Measurements from ENCODE around the gene ANKLE1. TPM values are rescaled to one million over a fixed set of nuclear protein-coding genes. Genes with fewer than 3 reads are reported as not detected.
"Not testable (repeated sequence)": the region's sequence is repeated elsewhere in the genome, so short reads cannot be mapped to it uniquely, and the experiment has no call there.

ANKLE1 gene
- total RNA-seq, 1 donor from 2014 or later, result not detected

GRCh38 chr19:17246681-17247425 is 34.8 kb upstream of the ANKLE1 start:
- DNase-seq (ENCODE audit: low spot score), result peak; percentile 78

DNA sequence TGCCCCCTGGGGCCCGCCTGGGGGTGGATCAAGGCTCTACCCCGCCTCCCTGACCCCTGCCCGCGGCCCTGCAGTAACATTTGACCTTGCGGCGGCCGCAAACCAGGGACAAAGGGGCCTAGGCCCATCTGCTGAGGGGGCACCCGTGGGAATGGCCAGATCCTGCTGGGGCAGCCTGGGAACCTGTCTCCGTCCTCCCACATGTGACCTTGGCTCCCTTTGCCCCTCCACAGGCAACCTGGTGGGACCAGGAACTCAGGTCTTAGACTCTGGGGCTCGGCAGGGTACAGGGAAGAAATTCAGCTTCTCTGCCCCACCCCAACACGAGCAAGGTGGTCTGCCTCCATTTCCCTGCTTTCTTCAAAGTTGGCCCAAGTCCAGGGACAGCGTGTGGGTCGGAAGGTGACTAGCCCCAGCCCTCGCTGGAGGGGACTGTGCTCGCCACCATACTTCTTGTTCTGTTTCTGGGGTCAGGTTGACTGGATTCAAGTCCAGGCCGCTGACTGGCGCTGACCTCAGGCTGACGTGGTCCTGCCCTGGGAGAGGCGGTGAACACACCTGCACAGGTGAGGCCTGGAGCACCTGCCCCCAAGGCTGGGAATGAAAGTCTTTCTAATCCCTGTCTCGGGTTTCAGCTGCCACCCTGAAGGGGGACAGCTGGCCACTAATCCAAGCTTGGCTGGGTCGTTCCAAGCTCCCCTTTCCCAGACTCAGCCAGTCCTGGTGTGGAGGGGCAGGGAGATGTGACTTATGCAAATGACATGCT is 33.5 kb upstream of the ANKLE1 start:
- no peak for DNase-seq (ENCODE audit: low spot score)

DNA sequence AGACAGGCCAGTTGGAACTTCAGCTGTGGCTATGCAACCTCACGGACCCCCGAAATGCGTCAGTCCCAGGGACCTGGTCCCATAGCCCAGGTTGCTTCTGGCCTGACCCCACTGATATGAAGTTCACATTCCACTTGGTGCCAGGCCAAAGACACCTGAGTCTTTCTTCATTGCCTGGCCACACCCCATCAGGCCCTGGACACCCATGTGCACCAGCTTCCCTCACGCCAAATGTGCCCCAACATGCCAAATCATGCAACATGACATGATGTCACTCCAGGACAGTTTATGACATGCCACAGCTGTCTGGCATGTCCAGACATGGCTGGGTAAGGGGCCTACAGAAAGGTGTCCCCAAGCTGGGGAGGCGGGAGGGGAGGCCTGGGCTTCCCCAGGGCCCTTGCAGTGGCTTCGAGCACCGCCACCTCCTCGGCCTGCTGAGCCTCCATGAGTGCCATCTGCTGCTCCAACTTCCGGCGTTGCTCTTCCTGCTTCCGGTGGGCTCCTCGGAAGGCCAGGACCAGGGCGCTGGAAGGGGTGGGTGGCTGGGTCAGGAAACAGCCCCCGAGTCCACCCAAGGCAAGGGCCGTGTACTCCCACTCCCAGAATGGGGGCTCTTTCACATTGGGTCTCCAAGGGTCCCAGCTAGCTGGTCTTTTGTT is 31.7 kb upstream of the ANKLE1 start:
- no peak for DNase-seq (ENCODE audit: low spot score)

- no peak for DNase-seq (ENCODE audit: low spot score)
These were observed 27.1 kb upstream of the ANKLE1 start for GRCh38 chr19:17254636-17255035.

DNA sequence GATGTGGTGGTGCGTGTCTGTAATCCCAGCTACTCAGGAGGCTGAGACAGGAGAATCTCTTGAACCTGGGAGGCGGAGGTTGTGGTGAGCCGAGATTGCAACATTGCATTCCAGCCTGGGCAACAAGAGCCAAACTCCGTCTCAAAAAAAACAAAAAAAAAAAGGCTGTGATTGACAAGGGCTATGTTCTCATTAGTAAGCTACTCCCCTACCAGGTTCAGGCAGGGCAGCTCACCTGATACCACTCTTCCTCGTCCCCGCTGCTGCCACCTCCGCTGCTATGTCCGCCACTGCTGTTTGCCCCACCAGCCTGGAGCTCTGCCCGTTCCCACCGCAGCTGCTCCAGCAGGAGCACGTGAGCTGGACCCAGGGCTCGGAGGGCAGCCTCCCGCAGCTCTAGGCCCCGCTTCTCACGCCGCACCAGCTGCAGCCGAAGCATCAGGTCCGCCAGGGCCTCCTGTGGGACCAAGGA is 26.5 kb upstream of the ANKLE1 start:
- DNase-seq (ENCODE audit: low spot score), result no peak

GRCh38 chr19:17256130-17256529 is 25.6 kb upstream of the ANKLE1 start:
- DNase-seq (ENCODE audit: low spot score), result no peak

GRCh38 chr19:17259118-17259780 is 22.5 kb upstream of the ANKLE1 start:
- DNase-seq (ENCODE audit: low spot score), result no peak

DNA sequence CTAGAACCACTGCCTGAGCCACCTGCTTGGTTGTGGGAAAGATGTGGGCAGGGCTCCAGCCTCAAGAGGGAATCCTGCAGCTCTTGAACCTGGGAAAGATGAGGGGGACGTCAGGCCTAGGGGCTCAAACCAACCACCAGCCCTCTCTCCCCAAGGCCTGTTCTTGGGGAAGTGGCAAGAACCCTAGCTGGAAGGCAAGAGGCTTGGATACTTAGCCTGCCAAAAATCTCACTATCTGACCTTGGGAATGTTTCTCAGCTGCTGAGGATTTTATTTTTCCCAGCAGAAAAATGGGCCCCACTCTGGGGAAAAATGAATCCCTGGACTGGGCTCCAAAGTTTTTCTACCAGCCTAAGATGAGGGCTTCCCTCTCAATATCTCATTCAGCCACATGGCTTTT is 21.8 kb upstream of the ANKLE1 start:
- DNase-seq (ENCODE audit: low spot score), result no peak

- peak; percentile 58 for DNase-seq (ENCODE audit: low spot score)
These were observed 20.8 kb upstream of the ANKLE1 start for GRCh38 chr19:17260842-17261325.

GRCh38 chr19:17262557-17262956 is 19.1 kb upstream of the ANKLE1 start:
- no peak for DNase-seq (ENCODE audit: low spot score)

DNA sequence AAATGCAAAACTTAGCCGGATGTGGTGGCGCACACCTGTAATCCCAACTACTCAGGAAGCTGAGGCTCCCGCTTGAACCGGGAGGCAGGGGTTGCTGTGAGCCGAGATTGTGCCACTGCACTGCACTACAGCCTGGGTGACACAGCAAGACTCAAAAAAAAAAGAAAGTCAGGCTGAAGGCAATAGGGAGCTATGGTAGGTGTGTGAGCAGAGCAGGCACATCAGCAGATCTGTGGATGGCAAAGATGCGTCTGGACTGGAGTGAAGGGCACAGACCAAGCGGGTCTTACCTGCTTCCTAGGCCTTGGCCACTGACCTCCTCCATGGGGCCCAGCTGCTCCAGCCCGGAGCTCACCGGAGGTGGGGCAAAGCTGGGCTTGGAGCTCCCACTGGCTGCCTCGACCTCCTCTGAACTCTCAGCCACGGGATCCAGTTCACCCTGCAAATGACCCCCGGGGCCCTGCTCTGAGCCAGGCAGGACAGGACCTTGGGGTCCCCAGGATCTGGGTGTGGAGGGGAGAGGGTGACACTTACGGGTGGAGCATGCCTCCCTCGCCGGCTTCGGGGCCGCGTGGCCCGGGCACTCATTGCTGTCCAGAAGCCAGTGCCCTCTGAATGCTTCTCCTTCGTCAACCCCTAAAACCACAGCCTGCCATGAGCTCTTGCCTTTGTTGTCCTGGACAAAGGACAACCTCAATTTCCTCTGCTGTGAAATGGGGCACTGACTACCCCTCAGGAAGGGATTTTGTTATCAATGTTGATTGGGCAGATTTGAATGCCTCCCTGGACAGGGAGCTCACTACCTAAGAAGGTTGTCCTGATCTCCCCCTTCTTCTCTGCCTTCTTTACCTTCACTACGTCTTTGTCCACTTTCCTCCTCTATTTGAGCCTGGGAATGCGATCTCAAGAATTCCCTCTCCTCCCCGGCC is 17.7 kb upstream of the ANKLE1 start:
- no peak for DNase-seq (ENCODE audit: low spot score)

- no peak for DNase-seq (ENCODE audit: low spot score)
These were observed 17.1 kb upstream of the ANKLE1 start, which contains the start of gene USHBP1 for GRCh38 chr19:17264641-17264979. Gene USHBP1, minus strand, starts transcription at chr19:17264745. Its CDS starts 446 bp downstream, at chr19:17264299.

DNA sequence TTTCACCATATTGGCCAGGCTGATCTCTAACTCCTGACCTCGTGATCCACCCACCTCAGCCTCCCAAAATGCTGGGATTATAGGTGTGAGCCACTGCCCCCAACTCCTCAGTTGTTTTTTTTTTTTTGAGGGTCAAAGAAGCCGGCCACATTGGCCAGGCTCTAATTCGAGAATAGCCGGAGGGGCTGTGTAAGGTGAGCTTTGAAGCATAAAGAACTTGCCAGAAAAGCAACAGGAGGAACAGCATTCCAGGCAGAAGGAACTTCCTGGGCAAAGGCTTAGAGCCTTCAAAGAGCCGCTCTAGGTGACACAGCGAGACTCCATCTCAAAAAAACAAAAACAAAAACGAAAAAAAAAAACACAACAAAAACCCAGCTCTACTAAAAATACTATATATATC is 15.7 kb upstream of the ANKLE1 start:
- DNase-seq (ENCODE audit: low spot score), result no peak

- DNase-seq (ENCODE audit: low spot score), result no peak
These were observed 15.1 kb upstream of the ANKLE1 start for GRCh38 chr19:17266589-17266974.

- peak; percentile 100 for DNase-seq (ENCODE audit: low spot score)
These were observed 14.5 kb upstream of the ANKLE1 start, which contains the start of gene BABAM1 for GRCh38 chr19:17266975-17267788. Gene BABAM1, plus strand, starts transcription at chr19:17267443. Its CDS starts 1,364 bp downstream, at chr19:17268807.

- DNase-seq (ENCODE audit: low spot score), result no peak
These were observed 12.9 kb upstream of the ANKLE1 start for GRCh38 chr19:17268754-17269153.

DNA sequence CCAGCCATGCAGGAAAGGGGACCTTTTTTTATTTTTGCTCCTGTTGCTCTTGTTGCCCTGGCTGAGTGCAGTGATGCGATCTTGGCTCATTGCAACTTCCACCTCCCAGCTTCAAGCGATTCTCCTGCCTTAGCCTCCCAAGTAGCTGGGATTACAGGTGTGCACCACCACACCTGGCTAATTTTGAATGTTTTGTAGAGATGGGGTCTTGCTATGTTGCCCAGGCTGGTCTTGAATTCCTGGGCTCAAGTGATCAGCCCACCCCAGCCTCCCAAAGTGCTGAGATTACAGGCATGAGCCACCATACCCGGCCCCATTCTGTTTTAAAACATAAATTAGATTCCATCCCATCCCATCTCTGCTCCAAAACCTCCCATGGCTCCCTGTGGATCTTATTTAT is 6.8 kb upstream of the ANKLE1 start:
- DNase-seq (ENCODE audit: low spot score), result not testable (repeated sequence)

- no peak for DNase-seq (ENCODE audit: low spot score)
These were observed 6.1 kb upstream of the ANKLE1 start for GRCh38 chr19:17275441-17276175.

DNA sequence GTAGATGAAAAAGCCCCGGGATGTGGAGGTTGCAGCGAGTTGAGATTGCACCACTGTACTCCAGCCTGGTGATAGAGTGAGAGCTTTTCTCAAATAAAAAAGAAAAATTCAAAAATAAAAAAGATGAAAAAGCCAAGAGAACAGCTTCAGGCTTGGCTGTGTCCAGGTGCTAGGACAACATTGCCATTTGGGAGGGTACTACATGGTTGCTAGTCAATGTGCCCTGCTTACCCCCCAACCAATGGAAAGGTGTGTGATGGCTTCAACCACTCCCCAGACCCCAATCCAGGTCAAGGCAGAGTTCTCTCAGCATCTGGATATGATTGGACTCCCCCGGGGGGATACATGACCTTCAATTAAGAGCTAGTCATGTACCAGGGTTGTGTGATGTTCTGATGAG is 2.3 kb upstream of the ANKLE1 start:
- DNase-seq (ENCODE audit: low spot score), result no peak
